K562 (cell line): ENCODE measurements around the gene FAM167B. TPM values are rescaled to one million over a fixed set of nuclear protein-coding genes. Genes with fewer than 3 reads are reported as not detected.
A peak's percentile ranks its signal among the peaks of the same experiment; 100 is the strongest.

ENCODE experiments used
- GTF2E2 ChIP-seq: fragments of 200-800 bp; sonication (Bioruptor generic); IDR thresholded peaks from 2 replicates; pipeline ENCODE4 v1.6.1; 2016; ENCODE audit warnings: missing genetic modification characterization, missing compliant biosample characterization
- SMC3 ChIP-seq: conservative IDR thresholded peaks from 2 replicates; pipeline ENCODE4 v1.6.1; 2011; ENCODE audit warnings: low read depth, low read length, improper control_type of control experiment; ENCODE audit not compliant: insufficient read depth
- THRAP3 ChIP-seq: fragments of 450-650 bp; IDR thresholded peaks from 2 replicates; pipeline ENCODE4 v1.6.1; 2016; ENCODE audit warnings: mild to moderate bottlenecking, inconsistent platforms, borderline replicate concordance
- ZNF143 ChIP-seq: sonication (generic); formaldehyde crosslinking; IDR thresholded peaks from 2 replicates; pipeline ENCODE4 v1.9.0; 2022; ENCODE audit warnings: mild to moderate bottlenecking, missing genetic modification reagents
- ZNF431 ChIP-seq: sonication (generic); formaldehyde crosslinking; IDR thresholded peaks from 2 replicates; pipeline ENCODE4 v1.8.0; 2022; ENCODE audit warnings: mild to moderate bottlenecking, missing genetic modification reagents
- polyA plus RNA-seq, 8 experiments: library from polyadenylated mRNA; depleted of rRNA in 4 of 8; stranded (reverse) in 5 of 8; unstranded in 3 of 8; fragments of >200 nt; fragmentation: Nextera tagmentation in 2 of 8; fragmentation: Illumina TruSeq in 1 of 8; extraction: Ambion mirVana in 2 of 8; extraction: Trizol in 1 of 8; gene quantifications; 2 replicates each; pipeline versions ENCODE4 v1.2.1 to v1.2.3, GENCODE V29; 2011 to 2014; ENCODE audit warnings: inconsistent platforms in 1 of 8, missing spikeins in 1 of 8
- total RNA-seq, 7 experiments: library from RNA; depleted of rRNA in 6 of 7; stranded (reverse); fragments of >200 nt in 6 of 7; fragmentation: Illumina TruSeq in 2 of 7; extraction: Trizol in 2 of 7; gene quantifications; 2 replicates each; pipeline versions ENCODE4 v1.2.1 to v1.2.3, GENCODE V29; 2011 to 2021; ENCODE audit warnings: low replicate concordance in 1 of 7
- TF ChIP-seq, protein P1 (sequence below): fragments of 450-650 bp; formaldehyde crosslinking; IDR thresholded peaks from 2 replicates; pipeline ENCODE4 v1.4.0; 2022; ENCODE audit warnings: mild to moderate bottlenecking, moderate library complexity
- TF ChIP-seq, protein P2 (sequence below): IDR thresholded peaks from 2 replicates; pipeline ENCODE4 v1.6.1; 2011; ENCODE audit warnings: borderline replicate concordance, low read depth, mild to moderate bottlenecking, moderate library complexity, low read length; ENCODE audit not compliant: insufficient read depth, poor library complexity, severe bottlenecking
- TF ChIP-seq, protein P3 (sequence below): fragments of 450-650 bp; IDR thresholded peaks from 2 replicates; pipeline ENCODE4 v1.6.1; 2018; ENCODE audit not compliant: partially characterized antibody
- TF ChIP-seq, protein P4 (sequence below): fragments of 250-450 bp; sonication (Bioruptor Pico); IDR thresholded peaks from 2 replicates; pipeline ENCODE4 v1.9.0; 2021; ENCODE audit warnings: mild to moderate bottlenecking, inconsistent platforms

FAM167B gene
- total and polyA plus RNA-seq, 9 of the 15 experiments (the other 6 are each of a cell fraction or from before 2014, with no cell fraction given): not detected

DNA sequence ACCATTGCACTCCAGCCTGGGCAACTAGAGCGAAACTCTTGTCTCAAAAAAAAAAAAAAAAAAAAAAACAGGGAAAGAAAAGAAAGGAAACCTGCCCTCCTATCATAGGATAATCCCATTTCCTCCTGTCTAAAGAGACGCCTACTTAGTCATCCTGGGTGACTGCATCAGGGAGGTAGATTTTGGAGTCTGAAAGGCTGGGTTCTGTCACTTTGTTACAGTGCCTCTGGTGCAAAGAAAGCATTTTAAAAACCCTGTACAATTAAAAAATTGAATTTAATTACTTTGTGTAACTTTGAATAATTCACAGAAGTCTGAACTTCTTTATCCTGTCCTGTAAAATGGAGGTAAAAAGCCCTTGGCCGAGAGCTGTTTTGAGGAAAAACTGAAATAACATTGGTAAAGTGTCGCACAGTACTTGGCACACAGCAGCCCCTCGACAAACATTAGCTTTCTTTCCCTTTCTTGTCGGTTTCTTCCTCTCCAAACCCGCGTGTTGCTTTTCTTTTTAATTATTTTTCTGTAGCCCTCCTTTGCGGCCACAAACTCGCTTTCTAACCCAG, 44.2 kb downstream of the FAM167B start (continued):
- TF ChIP-seq, protein P1, sequence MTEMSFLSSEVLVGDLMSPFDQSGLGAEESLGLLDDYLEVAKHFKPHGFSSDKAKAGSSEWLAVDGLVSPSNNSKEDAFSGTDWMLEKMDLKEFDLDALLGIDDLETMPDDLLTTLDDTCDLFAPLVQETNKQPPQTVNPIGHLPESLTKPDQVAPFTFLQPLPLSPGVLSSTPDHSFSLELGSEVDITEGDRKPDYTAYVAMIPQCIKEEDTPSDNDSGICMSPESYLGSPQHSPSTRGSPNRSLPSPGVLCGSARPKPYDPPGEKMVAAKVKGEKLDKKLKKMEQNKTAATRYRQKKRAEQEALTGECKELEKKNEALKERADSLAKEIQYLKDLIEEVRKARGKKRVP (CRISPR knock-in tag): no peak; the same call in 1 of the 2 replicates
- TF ChIP-seq THRAP3 (0 out of 2 replicates have a peak, but pooled peaks have one; percentile 51), SMC3 (no peak), GTF2E2 (tag) (peak; percentile 37; the same call in 1 of the 2 replicates), ZNF143 (CRISPR knock-in tag) (no peak), ZNF431 (0 out of 2 replicates have a peak, but pooled peaks have one; percentile 6)
- TF ChIP-seq, protein P2, sequence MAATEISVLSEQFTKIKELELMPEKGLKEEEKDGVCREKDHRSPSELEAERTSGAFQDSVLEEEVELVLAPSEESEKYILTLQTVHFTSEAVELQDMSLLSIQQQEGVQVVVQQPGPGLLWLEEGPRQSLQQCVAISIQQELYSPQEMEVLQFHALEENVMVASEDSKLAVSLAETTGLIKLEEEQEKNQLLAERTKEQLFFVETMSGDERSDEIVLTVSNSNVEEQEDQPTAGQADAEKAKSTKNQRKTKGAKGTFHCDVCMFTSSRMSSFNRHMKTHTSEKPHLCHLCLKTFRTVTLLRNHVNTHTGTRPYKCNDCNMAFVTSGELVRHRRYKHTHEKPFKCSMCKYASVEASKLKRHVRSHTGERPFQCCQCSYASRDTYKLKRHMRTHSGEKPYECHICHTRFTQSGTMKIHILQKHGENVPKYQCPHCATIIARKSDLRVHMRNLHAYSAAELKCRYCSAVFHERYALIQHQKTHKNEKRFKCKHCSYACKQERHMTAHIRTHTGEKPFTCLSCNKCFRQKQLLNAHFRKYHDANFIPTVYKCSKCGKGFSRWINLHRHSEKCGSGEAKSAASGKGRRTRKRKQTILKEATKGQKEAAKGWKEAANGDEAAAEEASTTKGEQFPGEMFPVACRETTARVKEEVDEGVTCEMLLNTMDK: no peak
- TF ChIP-seq, protein P3, sequence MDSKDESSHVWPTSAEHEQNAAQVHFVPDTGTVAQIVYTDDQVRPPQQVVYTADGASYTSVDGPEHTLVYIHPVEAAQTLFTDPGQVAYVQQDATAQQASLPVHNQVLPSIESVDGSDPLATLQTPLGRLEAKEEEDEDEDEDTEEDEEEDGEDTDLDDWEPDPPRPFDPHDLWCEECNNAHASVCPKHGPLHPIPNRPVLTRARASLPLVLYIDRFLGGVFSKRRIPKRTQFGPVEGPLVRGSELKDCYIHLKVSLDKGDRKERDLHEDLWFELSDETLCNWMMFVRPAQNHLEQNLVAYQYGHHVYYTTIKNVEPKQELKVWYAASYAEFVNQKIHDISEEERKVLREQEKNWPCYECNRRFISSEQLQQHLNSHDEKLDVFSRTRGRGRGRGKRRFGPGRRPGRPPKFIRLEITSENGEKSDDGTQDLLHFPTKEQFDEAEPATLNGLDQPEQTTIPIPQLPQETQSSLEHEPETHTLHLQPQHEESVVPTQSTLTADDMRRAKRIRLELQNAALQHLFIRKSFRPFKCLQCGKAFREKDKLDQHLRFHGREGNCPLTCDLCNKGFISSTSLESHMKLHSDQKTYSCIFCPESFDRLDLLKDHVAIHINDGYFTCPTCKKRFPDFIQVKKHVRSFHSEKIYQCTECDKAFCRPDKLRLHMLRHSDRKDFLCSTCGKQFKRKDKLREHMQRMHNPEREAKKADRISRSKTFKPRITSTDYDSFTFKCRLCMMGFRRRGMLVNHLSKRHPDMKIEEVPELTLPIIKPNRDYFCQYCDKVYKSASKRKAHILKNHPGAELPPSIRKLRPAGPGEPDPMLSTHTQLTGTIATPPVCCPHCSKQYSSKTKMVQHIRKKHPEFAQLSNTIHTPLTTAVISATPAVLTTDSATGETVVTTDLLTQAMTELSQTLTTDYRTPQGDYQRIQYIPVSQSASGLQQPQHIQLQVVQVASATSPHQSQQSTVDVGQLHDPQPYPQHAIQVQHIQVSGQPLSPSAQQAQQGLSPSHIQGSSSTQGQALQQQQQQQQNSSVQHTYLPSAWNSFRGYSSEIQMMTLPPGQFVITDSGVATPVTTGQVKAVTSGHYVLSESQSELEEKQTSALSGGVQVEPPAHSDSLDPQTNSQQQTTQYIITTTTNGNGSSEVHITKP: no peak
- TF ChIP-seq, protein P4, sequence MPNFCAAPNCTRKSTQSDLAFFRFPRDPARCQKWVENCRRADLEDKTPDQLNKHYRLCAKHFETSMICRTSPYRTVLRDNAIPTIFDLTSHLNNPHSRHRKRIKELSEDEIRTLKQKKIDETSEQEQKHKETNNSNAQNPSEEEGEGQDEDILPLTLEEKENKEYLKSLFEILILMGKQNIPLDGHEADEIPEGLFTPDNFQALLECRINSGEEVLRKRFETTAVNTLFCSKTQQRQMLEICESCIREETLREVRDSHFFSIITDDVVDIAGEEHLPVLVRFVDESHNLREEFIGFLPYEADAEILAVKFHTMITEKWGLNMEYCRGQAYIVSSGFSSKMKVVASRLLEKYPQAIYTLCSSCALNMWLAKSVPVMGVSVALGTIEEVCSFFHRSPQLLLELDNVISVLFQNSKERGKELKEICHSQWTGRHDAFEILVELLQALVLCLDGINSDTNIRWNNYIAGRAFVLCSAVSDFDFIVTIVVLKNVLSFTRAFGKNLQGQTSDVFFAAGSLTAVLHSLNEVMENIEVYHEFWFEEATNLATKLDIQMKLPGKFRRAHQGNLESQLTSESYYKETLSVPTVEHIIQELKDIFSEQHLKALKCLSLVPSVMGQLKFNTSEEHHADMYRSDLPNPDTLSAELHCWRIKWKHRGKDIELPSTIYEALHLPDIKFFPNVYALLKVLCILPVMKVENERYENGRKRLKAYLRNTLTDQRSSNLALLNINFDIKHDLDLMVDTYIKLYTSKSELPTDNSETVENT (CRISPR knock-in tag): no peak
